OCI-LY7 (cell line): Measurements from ENCODE around the gene AUTS2. TPM values are rescaled to one million over a fixed set of nuclear protein-coding genes. Genes with fewer than 3 reads are reported as not detected.
"Not testable (repeated sequence)": the region's sequence is repeated elsewhere in the genome, so short reads cannot be mapped to it uniquely, and the experiment has no call there.

Experiments used
- BruUV-seq: library from RNA; stranded (reverse); fragments of 400-500 nt; replicated peaks from 2 replicates; lab custom pipeline; 2021; lab: Mats Ljungman, UMichigan
- CTCF ChIA-PET: fragments of 300-600 bp; sonication (Branson Sonifier 250); formaldehyde crosslinking; loops from one replicate; lab custom pipeline; 2022; ENCODE audit warnings: antibody characterized with exemption; ENCODE audit not compliant: unreplicated experiment; lab: Charles Lee
- POLR2A ChIA-PET: fragments of 300-600 bp; sonication (Branson Sonifier 250); formaldehyde crosslinking; loops from one replicate; lab custom pipeline; 2022; ENCODE audit warnings: antibody characterized with exemption; lab: Charles Lee
- DNase-seq: peaks from one replicate; pipeline ENCODE4 v3.0.0-alpha.2; 2015; ENCODE audit warnings: low spot score
- H2AFZ ChIP-seq: fragments of 200-600 bp; sonication (generic), shearing (Covaris generic); 2 replicates; pipeline ENCODE4 v1.6.1; 2014; ENCODE audit warnings: mild to moderate bottlenecking, antibody characterized with exemption, low read length, moderate library complexity
- H3K27ac ChIP-seq: fragments of 200-600 bp; sonication (generic); 2 replicates; pipeline ENCODE4 v1.5.1; 2014; ENCODE audit warnings: mixed run types, low read depth, mild to moderate bottlenecking, moderate library complexity, low read length, inconsistent platforms; ENCODE audit not compliant: poor library complexity, severe bottlenecking
- H3K36me3 ChIP-seq: fragments of 200-600 bp; sonication (generic); 2 replicates; pipeline ENCODE4 v1.6.1; 2014; ENCODE audit warnings: mild to moderate bottlenecking, antibody characterized with exemption, low read length, moderate library complexity, mixed read lengths; ENCODE audit not compliant: insufficient read depth
- H3K4me1 ChIP-seq: fragments of 200-600 bp; sonication (generic); 2 replicates; pipeline ENCODE4 v1.5.1; 2014; ENCODE audit warnings: mild to moderate bottlenecking, low read length; ENCODE audit not compliant: insufficient read depth, poor library complexity, severe bottlenecking
- H3K4me2 ChIP-seq: fragments of 200-600 bp; sonication (generic); 2 replicates; pipeline ENCODE4 v1.6.1; 2014; ENCODE audit warnings: mild to moderate bottlenecking, low read length
- H3K4me3 ChIP-seq: fragments of 200-600 bp; sonication (generic); 2 replicates; pipeline ENCODE4 v1.5.1; 2014; ENCODE audit warnings: mild to moderate bottlenecking, low read depth, low read length; ENCODE audit not compliant: poor library complexity, severe bottlenecking
- H3K79me2 ChIP-seq: fragments of 200-600 bp; sonication (generic); 2 replicates; pipeline ENCODE4 v1.6.1; 2016; ENCODE audit warnings: low read depth, mild to moderate bottlenecking, low read length, moderate library complexity, mixed read lengths; ENCODE audit not compliant: insufficient read depth
- H3K9me2 ChIP-seq: fragments of 200-600 bp; sonication (generic); 2 replicates; pipeline ENCODE4 v1.6.1; 2016; ENCODE audit warnings: mild to moderate bottlenecking, low read length, mixed read lengths; ENCODE audit not compliant: insufficient read depth
- H3K9me3 ChIP-seq: fragments of 200-600 bp; sonication (generic); 2 replicates; pipeline ENCODE4 v1.6.1; 2014; ENCODE audit warnings: mild to moderate bottlenecking, mixed run types, low read length, mixed read lengths
- H4K20me1 ChIP-seq: fragments of 200-600 bp; sonication (generic); 2 replicates; pipeline ENCODE4 v1.6.1; 2014; ENCODE audit warnings: mild to moderate bottlenecking, antibody characterized with exemption, low read length, moderate library complexity, mixed read lengths; ENCODE audit not compliant: insufficient read depth
- EZH2phosphoT487 ChIP-seq: fragments of 200-600 bp; sonication (generic); IDR thresholded peaks from 2 replicates; pipeline ENCODE4 v1.6.1; 2018; ENCODE audit warnings: low read depth, borderline replicate concordance, mild to moderate bottlenecking, mixed run types, antibody characterized with exemption, low read length, moderate library complexity, mixed read lengths
- intact Hi-C: fragments of 100-400 bp; cut with micrococcal nuclease; formaldehyde crosslinking; loops from one replicate; pipeline ENCODE4 v1.10.0; 2022; ENCODE audit not compliant: unreplicated experiment
- total RNA-seq, 2 experiments: library from RNA; depleted of rRNA in 1 of 2; stranded (reverse); fragments of >200 nt in 1 of 2; shearing (Covaris generic) in 1 of 2; gene quantifications; 2 replicates each; pipeline ENCODE4 v1.2.3, GENCODE V29; 2014 to 2022
- TF ChIP-seq, protein P1 (sequence below): fragments of 200-600 bp; sonication (generic); conservative IDR thresholded peaks from 2 replicates; pipeline ENCODE4 v1.5.1; 2014; ENCODE audit warnings: mild to moderate bottlenecking, antibody characterized with exemption, low read length, moderate library complexity, mixed read lengths

The AUTS2 gene
- total RNA-seq, 2 experiments from 2014 or later: 37.9 to 78.5 TPM

- no peaks in the 10 kb centered on the region for H3K36me3 ChIP-seq
- H3K9me2 ChIP-seq: no peaks in the 10 kb centered on the region
- BruUV-seq: no TSS peak
- no peak overlapping the region for H3K27ac ChIP-seq
- no peaks in the 10 kb centered on the region for H3K79me2 ChIP-seq
- CTCF ChIA-PET: no interaction called here
- intact Hi-C loops: no loop called here
- POLR2A ChIA-PET: no interaction called here
- no peaks in the 10 kb centered on the region for H3K9me3 ChIP-seq
- no peak for DNase-seq
- no peak overlapping the region for H2AFZ ChIP-seq
- no peak for TF ChIP-seq EZH2phosphoT487
- TF ChIP-seq, protein P1, sequence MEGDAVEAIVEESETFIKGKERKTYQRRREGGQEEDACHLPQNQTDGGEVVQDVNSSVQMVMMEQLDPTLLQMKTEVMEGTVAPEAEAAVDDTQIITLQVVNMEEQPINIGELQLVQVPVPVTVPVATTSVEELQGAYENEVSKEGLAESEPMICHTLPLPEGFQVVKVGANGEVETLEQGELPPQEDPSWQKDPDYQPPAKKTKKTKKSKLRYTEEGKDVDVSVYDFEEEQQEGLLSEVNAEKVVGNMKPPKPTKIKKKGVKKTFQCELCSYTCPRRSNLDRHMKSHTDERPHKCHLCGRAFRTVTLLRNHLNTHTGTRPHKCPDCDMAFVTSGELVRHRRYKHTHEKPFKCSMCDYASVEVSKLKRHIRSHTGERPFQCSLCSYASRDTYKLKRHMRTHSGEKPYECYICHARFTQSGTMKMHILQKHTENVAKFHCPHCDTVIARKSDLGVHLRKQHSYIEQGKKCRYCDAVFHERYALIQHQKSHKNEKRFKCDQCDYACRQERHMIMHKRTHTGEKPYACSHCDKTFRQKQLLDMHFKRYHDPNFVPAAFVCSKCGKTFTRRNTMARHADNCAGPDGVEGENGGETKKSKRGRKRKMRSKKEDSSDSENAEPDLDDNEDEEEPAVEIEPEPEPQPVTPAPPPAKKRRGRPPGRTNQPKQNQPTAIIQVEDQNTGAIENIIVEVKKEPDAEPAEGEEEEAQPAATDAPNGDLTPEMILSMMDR: no peak
- no peaks in the 10 kb centered on the region for H4K20me1 ChIP-seq
- no peak overlapping the region for H3K4me3 ChIP-seq
- H3K4me2 ChIP-seq: no peak overlapping the region
- no peaks in the 10 kb centered on the region for H3K4me1 ChIP-seq
Observed at GRCh38 chr7:70647801-70648498, 1049.7 kb downstream of the AUTS2 start.

GRCh38 chr7:70648499-70648861, 1050.2 kb downstream of the AUTS2 start:
- H3K79me2 ChIP-seq, POLR2A ChIA-PET, H3K27ac ChIP-seq, H3K4me2 ChIP-seq, H4K20me1 ChIP-seq, H2AFZ ChIP-seq, H3K9me3 ChIP-seq, H3K4me1 ChIP-seq, H3K36me3 ChIP-seq, BruUV-seq, H3K9me2 ChIP-seq, H3K4me3 ChIP-seq, DNase-seq, CTCF ChIA-PET, intact Hi-C loops: not testable (repeated sequence)

DNA sequence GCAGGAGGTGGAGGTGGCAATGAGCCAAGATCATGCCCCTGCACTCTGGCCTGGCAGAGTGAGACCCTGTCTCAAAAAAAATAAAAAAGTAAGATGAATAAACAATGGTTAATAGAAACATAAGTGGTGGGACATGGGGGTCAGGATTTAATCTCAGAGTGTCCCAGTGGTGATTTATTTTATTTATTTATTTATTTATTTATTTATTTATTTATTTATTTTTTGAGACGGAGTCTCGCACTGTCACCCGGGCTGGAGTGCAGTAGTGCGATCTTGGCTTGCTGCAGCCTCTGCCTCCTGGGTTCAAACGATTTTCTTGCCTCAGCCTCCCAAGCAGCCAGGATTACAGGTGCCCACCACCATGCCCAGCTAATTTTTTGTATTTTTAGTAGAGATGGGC, 1051.0 kb downstream of the AUTS2 start:
- TF ChIP-seq, protein P1: no peak
- TF ChIP-seq EZH2phosphoT487: no peak
- H3K9me2 ChIP-seq: no peaks in the 10 kb centered on the region
- ChIA-PET POLR2A (interaction anchor here (0.6 kb wide), 1 partner anchor 684 kb away, joined by 3 read pairs; no protein-coding TSS in a partner anchor), CTCF (no interaction called here)
- no peak overlapping the region for H3K4me2 ChIP-seq
- H2AFZ ChIP-seq: no peak overlapping the region
- no peak overlapping the region for H3K4me3 ChIP-seq
- intact Hi-C loops: no loop called here
- H4K20me1 ChIP-seq: no peaks in the 10 kb centered on the region
- no peak for DNase-seq
- no peaks in the 10 kb centered on the region for H3K36me3 ChIP-seq
- no peaks in the 10 kb centered on the region for H3K79me2 ChIP-seq
- no peaks in the 10 kb centered on the region for H3K9me3 ChIP-seq
- H3K27ac ChIP-seq: no peak overlapping the region
- H3K4me1 ChIP-seq: no peaks in the 10 kb centered on the region
- BruUV-seq: no TSS peak
